B cell (primary cell): ENCODE results near the gene EIF3K.

Experiments
- CTCF ChIP-seq: fragments of 200-600 bp; IDR thresholded peaks from one replicate; pipeline ENCODE4 v1.8.0; 2022; ENCODE audit warnings: antibody characterized with exemption, mild to moderate bottlenecking
- EZH2 ChIP-seq: IDR thresholded peaks from 2 replicates; pipeline ENCODE4 v1.6.1; 2012; ENCODE audit warnings: borderline replicate concordance, low read depth, mild to moderate bottlenecking, moderate library complexity, low read length; ENCODE audit not compliant: insufficient read depth, poor library complexity, severe bottlenecking

GRCh38 chr19:38615007-38615581, 3.9 kb upstream of the EIF3K start:
- TF ChIP-seq CTCF (no peak), EZH2 (no peak)
